Endodermal cell (in vitro differentiated cells): ENCODE measurements around the gene PSMB3. TPM values are rescaled to one million over a fixed set of nuclear protein-coding genes. Genes with fewer than 3 reads are reported as not detected.

Experiments used
- DNase-seq: peaks from one replicate; pipeline ENCODE4 v3.0.0-alpha.2; 2017
- H3K27ac ChIP-seq: 2 replicates; pipeline ENCODE4 v1.5.1; 2013; ENCODE audit warnings: mild to moderate bottlenecking, low read depth, low read length, moderate library complexity
- H3K27me3 ChIP-seq: 2 replicates; pipeline ENCODE4 v1.6.1; 2013; ENCODE audit warnings: mild to moderate bottlenecking, low read length, moderate library complexity; ENCODE audit not compliant: insufficient read depth, control insufficient read depth, poor library complexity, severe bottlenecking
- H3K36me3 ChIP-seq: 2 replicates; pipeline ENCODE4 v1.7.0; 2013; ENCODE audit warnings: mild to moderate bottlenecking, low read length, moderate library complexity; ENCODE audit not compliant: control insufficient read depth, insufficient read depth
- H3K4me1 ChIP-seq: one replicate; pipeline ENCODE4 v1.7.0; 2013; ENCODE audit warnings: low read length; ENCODE audit not compliant: control insufficient read depth, insufficient read depth
- H3K4me3 ChIP-seq: 2 replicates; pipeline ENCODE4 v1.5.1; 2013; ENCODE audit warnings: mild to moderate bottlenecking, low read length, moderate library complexity
- H3K9ac ChIP-seq: 2 replicates; pipeline ENCODE4 v1.6.1; 2013; ENCODE audit warnings: mild to moderate bottlenecking, low read length, moderate library complexity; ENCODE audit not compliant: poor library complexity, severe bottlenecking; ENCODE audit errors: extremely low read depth
- H3K9me3 ChIP-seq: 2 replicates; pipeline ENCODE4 v1.6.1; 2013; ENCODE audit warnings: mild to moderate bottlenecking, low read length, moderate library complexity; ENCODE audit not compliant: control insufficient read depth
- H3K27ac Mint-ChIP-seq: 2 replicates; pipeline ENCODE4 v1.8.0; 2020; ENCODE audit warnings: mixed read lengths
- H3K27me3 Mint-ChIP-seq: 2 replicates; pipeline ENCODE4 v1.8.0; 2021; ENCODE audit warnings: mild to moderate bottlenecking, mixed read lengths; ENCODE audit not compliant: insufficient read depth
- H3K36me3 Mint-ChIP-seq: 2 replicates; pipeline ENCODE4 v1.8.0; 2020; ENCODE audit warnings: low read depth, mixed read lengths
- H3K4me1 Mint-ChIP-seq: 2 replicates; pipeline ENCODE4 v1.8.0; 2020; ENCODE audit warnings: mixed read lengths
- H3K4me3 Mint-ChIP-seq: 2 replicates; pipeline ENCODE4 v1.8.0; 2020; ENCODE audit warnings: mild to moderate bottlenecking, moderate library complexity, mixed read lengths
- H3K9me3 Mint-ChIP-seq: 2 replicates; pipeline ENCODE4 v1.8.0; 2020; ENCODE audit warnings: mild to moderate bottlenecking, mixed read lengths
- WGBS, 2 experiments: methylation state at CpG; one replicate each; pipeline versions ENCODE4 v1.1.5 to v1.1.7; 2013; ENCODE audit warnings: missing lambda C conversion rate in 2 of 2, mixed read lengths in 1 of 2; ENCODE audit not compliant: insufficient coverage in 1 of 2, insufficient read length in 1 of 2; 5-methylcytosine and 5-hydroxymethylcytosine counted together
- total RNA-seq, 2 donors: library from RNA; stranded (reverse); fragmentation: NEBNext Ultra II Directional in 1 of 2; extraction: Animal tissue kit (Norgen Biotek cat#: 25700) in 1 of 2; gene quantifications; 2 replicates in 1 of 2; 3 replicates in 1 of 2; pipeline ENCODE4 v1.2.1, GENCODE V29; 2021
- TF ChIP-seq, protein P1 (sequence below): fragments of 200-600 bp; sonication (generic); conservative IDR thresholded peaks from 2 replicates; pipeline ENCODE4 v1.5.0; 2021; ENCODE audit warnings: antibody characterized with exemption, mild to moderate bottlenecking

Gene PSMB3
- total RNA-seq, 2 donors from 2014 or later: 192 to 244 TPM

DNA sequence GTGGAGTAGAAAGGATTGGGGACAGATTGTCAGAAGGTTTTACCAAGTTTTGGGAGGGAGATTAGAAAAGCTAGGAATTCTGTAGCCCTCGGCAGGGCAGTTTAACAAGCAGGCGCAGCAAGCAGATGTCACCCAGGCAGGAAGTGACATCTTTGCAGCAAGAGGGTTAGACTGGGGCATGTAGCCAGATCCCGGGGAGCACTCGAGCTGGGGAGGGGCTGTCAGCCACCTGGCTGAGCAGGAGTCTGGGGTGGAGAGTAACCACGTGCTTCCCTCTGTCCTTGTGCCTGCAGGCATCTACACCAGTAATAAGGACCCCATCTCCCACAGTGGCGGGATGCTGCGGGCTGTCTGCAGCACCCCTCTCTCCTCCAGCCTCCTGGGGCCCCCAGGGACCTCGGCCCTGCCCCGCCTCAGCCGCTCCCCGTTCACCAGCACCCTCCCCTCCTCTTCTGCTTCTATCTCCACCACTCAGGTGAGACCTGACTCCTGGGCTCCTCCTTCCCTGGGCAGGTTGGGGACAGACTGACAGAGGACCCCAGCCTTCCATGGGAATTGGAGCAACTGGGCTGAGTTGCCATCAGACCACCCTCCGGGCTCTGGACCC, 35.3 kb upstream of the PSMB3 start:
- Mint-ChIP-seq H3K27ac (no peak overlapping the region), H3K36me3 (peaks cover 53% of the 10 kb centered on the region), H3K27me3 (peaks cover 3% of the 10 kb centered on the region), H3K4me1 (peaks cover 2% of the 10 kb centered on the region), H3K9me3 (no peaks in the 10 kb centered on the region), H3K4me3 (no peak overlapping the region)
- 83 to 94% methylated on average over 4 to 12 of the region's 12 CpGs for WGBS, 2 experiments
- no peak overlapping the region for H3K4me3 ChIP-seq
- no peak for DNase-seq
- no peaks in the 10 kb centered on the region for H3K4me1 ChIP-seq
- TF ChIP-seq, protein P1, sequence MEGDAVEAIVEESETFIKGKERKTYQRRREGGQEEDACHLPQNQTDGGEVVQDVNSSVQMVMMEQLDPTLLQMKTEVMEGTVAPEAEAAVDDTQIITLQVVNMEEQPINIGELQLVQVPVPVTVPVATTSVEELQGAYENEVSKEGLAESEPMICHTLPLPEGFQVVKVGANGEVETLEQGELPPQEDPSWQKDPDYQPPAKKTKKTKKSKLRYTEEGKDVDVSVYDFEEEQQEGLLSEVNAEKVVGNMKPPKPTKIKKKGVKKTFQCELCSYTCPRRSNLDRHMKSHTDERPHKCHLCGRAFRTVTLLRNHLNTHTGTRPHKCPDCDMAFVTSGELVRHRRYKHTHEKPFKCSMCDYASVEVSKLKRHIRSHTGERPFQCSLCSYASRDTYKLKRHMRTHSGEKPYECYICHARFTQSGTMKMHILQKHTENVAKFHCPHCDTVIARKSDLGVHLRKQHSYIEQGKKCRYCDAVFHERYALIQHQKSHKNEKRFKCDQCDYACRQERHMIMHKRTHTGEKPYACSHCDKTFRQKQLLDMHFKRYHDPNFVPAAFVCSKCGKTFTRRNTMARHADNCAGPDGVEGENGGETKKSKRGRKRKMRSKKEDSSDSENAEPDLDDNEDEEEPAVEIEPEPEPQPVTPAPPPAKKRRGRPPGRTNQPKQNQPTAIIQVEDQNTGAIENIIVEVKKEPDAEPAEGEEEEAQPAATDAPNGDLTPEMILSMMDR: no peak
- H3K9ac ChIP-seq: no peak overlapping the region
- peaks cover 66% of the 10 kb centered on the region for H3K36me3 ChIP-seq
- H3K9me3 ChIP-seq: no peaks in the 10 kb centered on the region
- no peak overlapping the region for H3K27ac ChIP-seq
- no peaks in the 10 kb centered on the region for H3K27me3 ChIP-seq

DNA sequence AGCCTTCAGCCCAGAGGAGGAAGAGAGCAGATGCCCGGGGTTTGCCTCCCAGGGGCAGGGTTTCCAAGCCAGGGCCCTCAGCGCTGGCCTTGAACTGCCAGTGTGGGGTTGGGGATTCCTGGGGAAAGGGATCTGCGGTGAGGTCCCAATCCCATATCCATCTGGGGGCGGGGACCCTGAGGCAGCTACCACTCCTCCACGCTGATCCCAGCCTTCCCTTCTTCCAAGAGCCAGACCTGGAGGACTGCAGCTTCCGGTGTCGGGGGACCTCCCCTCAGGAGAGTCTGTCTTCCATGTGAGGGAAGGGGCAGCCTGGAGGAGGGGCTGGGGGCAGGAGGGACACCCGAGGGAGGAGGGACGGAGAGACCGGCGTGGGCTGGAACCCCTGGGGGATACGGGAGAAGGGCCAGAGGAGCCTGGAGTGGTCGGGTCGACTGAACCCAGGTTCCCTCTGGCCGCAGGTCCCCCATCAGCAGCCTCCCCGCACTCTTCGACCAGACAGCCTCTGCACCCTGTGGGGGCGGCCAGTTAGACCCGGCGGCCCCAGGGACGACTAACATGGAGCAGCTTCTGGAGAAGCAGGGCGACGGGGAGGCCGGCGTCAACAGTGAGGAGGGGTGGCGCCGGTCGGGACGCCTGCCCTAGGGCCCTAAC, 33.1 kb upstream of the PSMB3 start:
- peak; percentile 87 for DNase-seq

GRCh38 chr17:38719943-38720641, 32.4 kb upstream of the PSMB3 start:
- peaks cover 3% of the 10 kb centered on the region for H3K27me3 Mint-ChIP-seq
- H3K27me3 ChIP-seq: no peaks in the 10 kb centered on the region
- no peak overlapping the region for H3K9ac ChIP-seq
- no peak overlapping the region for H3K27ac Mint-ChIP-seq
- no peak overlapping the region for H3K27ac ChIP-seq
- peak; percentile 96 for DNase-seq
- WGBS, 2 experiments: 71 to 80% methylated on average over 25 to 39 of the region's 39 CpGs
- H3K4me3 Mint-ChIP-seq: peak overlapping the region; percentile 41
- no peak overlapping the region for H3K4me3 ChIP-seq
- peaks cover 2% of the 10 kb centered on the region for H3K4me1 Mint-ChIP-seq
- H3K36me3 ChIP-seq: peaks cover 63% of the 10 kb centered on the region
- H3K36me3 Mint-ChIP-seq: peaks cover 57% of the 10 kb centered on the region
- no peaks in the 10 kb centered on the region for H3K9me3 ChIP-seq
- no peaks in the 10 kb centered on the region for H3K9me3 Mint-ChIP-seq
- TF ChIP-seq, protein P1: no peak
- H3K4me1 ChIP-seq: no peaks in the 10 kb centered on the region

More for the DNA sequence above, 33.1 kb upstream of the PSMB3 start:
- Histone ChIP-seq H3K9me3 (no peaks in the 10 kb centered on the region), H3K4me1 (no peaks in the 10 kb centered on the region), H3K36me3 (peaks cover 60% of the 10 kb centered on the region), H3K27ac (no peak overlapping the region), H3K4me3 (peak overlapping the region; percentile 39), H3K27me3 (no peaks in the 10 kb centered on the region), H3K9ac (no peak overlapping the region)
- TF ChIP-seq, protein P1: no peak
- H3K9me3 Mint-ChIP-seq: no peaks in the 10 kb centered on the region
- peaks cover 3% of the 10 kb centered on the region for H3K27me3 Mint-ChIP-seq
- H3K36me3 Mint-ChIP-seq: peaks cover 54% of the 10 kb centered on the region
- H3K27ac Mint-ChIP-seq: no peak overlapping the region
- WGBS, 2 experiments: 67 to 90% methylated on average over 15 to 29 of the region's 29 CpGs
- peaks cover 2% of the 10 kb centered on the region for H3K4me1 Mint-ChIP-seq
- peak overlapping the region; percentile 41 for H3K4me3 Mint-ChIP-seq
